ENCODE data around the gene RAE1.
A peak's percentile ranks its signal among the peaks of the same experiment; 100 is the strongest.
"Not testable (repeated sequence)": the region's sequence is repeated elsewhere in the genome, so short reads cannot be mapped to it uniquely, and the experiment has no call there.

Gene RAE1

GRCh38 chr20:57326667-57327455, 24.2 kb upstream of the RAE1 start:
- no peak for DNase-seq (ENCODE audit: low spot score)

DNA sequence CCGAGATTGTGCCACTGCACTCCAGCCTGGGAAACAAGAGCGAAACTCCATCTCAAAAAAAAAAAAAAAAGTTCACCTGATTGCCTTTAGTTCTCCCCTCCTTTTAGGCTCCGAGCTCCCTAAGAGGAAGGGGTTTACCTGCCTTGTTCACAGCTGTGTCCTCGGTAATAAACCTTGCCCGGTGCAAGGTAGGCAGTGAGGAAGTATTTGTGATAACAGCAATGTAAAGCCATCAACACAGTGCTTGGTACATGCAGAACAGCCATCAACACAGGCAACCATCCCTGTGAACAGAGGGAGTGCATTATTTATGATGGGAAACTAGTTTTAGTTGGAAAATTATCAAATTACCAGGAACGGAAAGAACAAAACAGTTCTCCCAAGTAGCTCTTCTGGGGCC, 23.2 kb upstream of the RAE1 start:
- no peak for DNase-seq (ENCODE audit: low spot score)

GRCh38 chr20:57329608-57330221, 21.3 kb upstream of the RAE1 start, which contains the start of gene SPO11:
Gene SPO11 (plus strand): TSS chr20:57329803. CDS start chr20:57329868, 65 bp downstream.
- DNase-seq (ENCODE audit: low spot score), result no peak

- no peak for DNase-seq (ENCODE audit: low spot score)
These were observed 20.1 kb upstream of the RAE1 start for GRCh38 chr20:57330998-57331397.

DNA sequence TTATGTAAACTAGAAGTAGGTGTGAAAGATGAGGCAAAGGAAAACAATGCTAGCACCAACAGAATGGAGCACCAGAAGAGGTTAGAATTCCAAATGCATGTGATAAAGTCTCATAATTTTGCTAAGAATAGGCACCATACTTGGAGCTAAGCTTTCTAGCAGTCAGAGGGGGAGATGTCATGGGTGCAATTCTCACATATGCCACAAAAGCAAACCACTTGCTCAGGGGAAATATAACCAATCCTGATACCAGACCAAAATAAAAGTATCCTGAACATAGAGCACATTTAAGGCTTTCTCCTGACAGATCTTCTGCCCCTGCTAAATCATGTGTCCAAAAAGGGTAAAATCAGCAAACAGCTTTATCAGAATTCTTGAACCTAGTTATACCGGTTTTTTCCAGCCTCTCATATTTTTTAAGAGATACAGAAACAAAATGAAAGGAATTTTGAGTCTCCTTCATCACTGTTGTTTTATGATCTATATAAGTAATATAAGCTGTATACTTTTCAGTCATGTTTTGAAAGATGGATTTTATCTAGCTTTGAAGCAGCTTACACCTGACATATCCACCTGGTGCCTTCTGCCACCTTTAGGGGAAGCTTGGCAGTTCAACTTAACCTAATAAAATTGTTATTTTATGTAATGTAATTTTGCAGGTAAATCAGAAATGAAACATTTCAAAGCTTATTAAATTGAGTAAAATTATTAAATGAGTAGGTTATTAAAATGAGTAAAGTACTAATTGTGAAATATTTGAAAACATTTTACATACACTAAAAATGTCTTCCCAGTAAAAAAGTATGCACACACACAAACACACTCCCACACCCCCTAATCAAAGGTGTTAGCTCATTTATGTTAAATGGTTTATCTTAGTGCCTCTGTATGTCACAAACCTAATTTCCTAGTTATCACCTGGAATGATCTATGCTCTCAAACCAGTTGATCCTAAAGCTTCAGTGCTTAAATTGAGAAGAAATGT, 18.7 kb upstream of the RAE1 start:
- DNase-seq (ENCODE audit: low spot score), result no peak

DNA sequence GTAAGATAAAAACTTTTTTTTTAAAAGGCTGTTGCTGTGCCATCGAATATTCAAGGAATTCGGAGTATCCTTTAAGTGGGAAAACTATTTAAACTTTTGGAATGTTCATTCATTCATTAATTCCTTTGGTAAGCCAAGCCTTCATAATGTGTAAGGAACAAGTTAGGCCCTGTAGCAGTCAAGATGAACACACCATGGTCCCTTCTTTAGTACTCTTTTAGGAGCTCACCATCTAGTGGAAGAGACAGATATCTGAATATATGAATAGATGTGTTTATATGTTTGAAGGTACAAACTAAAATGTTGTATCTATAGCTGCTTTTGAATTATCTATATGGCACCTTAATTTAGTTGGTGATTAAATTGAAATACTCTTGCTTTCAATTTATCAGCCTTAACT, 15.7 kb upstream of the RAE1 start:
- no peak for DNase-seq (ENCODE audit: low spot score)

- no peak for DNase-seq (ENCODE audit: low spot score)
These were observed 9.4 kb upstream of the RAE1 start for GRCh38 chr20:57341663-57342062.

- no peak for DNase-seq (ENCODE audit: low spot score)
These were observed 8.2 kb upstream of the RAE1 start for GRCh38 chr20:57342829-57343228.

GRCh38 chr20:57346477-57346876, 4.6 kb upstream of the RAE1 start:
- DNase-seq (ENCODE audit: low spot score), result peak; percentile 16

- no peak for DNase-seq (ENCODE audit: low spot score)
These were observed 3.7 kb upstream of the RAE1 start for GRCh38 chr20:57347393-57347792.

DNA sequence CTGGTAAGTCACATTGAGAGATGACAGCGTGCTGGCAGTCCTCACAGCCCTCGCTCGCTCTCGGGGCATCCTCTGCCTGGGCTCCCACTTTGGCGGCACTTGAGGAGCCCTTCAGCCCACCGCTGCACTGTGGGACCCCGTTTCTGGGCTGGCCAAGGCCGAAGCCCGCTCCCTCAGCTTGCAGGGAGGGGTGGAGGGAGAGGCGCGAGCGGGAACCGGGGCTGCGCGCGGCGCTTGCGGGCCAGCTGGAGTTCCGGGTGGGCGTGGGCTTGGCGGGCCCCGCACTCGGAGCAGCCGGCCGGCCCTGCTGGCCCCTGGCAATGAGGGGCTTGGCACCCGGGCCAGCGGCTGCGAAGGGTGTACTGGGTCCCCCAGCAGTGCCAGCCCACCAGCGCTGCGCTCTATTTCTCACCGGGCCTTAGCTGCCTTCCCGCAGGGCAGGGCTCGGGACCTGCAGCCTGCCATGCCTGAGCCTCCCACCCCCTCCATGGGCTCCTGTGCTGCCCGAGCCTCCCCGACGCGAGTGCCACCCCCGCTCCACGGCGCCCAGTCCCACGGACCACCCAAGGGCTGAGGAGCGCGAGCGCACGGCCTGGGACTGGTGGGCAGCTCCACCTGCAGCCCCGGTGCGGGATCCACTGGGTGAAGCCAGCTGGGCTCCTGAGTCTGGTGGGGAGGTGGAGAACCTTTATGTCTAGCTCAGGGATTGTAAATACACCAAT, 2.7 kb upstream of the RAE1 start:
- not testable (repeated sequence) for DNase-seq (ENCODE audit: low spot score)

DNA sequence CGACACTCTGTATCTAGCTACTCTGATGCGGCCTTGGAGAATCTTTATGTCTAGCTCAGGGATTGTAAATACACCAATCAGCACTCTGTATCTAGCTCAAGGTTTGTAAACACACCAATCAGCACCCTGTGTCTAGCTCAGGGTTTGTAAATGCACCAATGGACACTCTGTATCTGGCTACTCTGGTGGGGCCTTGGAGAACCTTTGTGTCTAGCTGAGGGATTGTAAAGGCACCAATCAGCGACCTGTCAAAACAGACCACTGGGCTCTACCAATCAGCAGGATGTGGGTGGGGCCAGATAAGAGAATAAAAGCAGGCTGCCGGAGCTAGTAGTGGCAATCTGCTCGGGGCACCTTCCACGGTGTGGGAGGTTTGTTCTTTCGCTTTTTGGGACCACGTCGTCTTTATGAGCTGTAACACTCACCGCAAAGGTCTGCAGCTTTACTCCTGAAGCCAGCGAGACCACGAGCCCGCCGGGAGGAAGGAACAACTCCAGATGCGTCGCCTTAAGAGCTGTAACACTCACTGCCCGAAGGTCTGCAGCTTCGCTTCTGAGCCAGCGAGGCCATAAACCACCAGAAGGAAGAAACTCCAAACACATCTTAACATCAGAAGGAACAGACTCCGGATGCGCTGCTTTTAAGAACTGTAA, 2.0 kb upstream of the RAE1 start:
- DNase-seq (ENCODE audit: low spot score), result not testable (repeated sequence)

- no peak for DNase-seq (ENCODE audit: low spot score)
These were observed 859 bp upstream of the RAE1 start for GRCh38 chr20:57350081-57350710.

GRCh38 chr20:57350726-57351041, 371 bp upstream of the RAE1 start:
- not testable (repeated sequence) for DNase-seq (ENCODE audit: low spot score)

- no peak for DNase-seq (ENCODE audit: low spot score)
These were observed 1.2 kb downstream of the RAE1 start for GRCh38 chr20:57352305-57352704.

GRCh38 chr20:57353351-57353750, 2.3 kb downstream of the RAE1 start:
- no peak for DNase-seq (ENCODE audit: low spot score)

GRCh38 chr20:57361517-57361916, 10.5 kb downstream of the RAE1 start:
- DNase-seq (ENCODE audit: low spot score), result peak; percentile 77

- no peak for DNase-seq (ENCODE audit: low spot score)
These were observed 13.4 kb downstream of the RAE1 start for GRCh38 chr20:57364451-57364850.

DNA sequence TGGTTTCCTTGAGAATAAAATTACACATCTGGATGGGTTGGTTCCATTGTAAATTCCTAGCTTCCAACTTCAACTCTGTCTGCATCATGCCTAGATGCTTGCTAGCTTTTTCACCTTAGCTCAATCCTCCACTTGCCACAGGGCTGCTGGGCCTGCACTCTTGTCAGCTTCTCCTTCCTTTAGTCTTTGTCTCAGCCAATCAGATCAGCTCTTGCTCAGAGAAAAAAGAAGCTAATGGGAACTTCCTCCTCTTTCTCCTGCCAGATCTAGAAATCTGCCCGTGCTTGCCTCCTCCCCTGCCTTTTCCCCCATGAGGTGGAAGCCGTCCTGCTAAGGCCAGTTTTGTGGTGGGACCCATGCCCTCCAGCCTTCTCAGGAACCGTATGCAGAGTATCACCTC, 18.5 kb downstream of the RAE1 start:
- no peak for DNase-seq (ENCODE audit: low spot score)

DNA sequence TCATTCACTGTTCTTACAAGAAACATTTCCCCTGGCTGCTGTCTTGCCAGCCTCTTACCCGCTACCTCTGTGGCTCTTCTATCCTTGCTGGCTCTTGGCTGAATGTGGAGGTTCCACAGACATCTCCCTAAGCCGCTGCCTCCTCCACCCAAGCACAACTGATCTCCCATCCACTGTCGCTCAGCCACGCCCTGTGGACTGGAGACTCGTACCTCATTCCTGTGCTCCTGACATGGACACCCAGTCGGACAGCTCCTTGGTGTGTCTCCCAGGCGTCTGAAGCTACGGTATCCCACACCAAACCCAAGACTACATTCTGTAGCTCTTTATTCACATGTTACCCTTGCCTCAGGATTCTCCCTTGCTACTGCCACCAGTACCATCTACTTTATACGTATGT, 19.3 kb downstream of the RAE1 start:
- DNase-seq (ENCODE audit: low spot score), result no peak

DNA sequence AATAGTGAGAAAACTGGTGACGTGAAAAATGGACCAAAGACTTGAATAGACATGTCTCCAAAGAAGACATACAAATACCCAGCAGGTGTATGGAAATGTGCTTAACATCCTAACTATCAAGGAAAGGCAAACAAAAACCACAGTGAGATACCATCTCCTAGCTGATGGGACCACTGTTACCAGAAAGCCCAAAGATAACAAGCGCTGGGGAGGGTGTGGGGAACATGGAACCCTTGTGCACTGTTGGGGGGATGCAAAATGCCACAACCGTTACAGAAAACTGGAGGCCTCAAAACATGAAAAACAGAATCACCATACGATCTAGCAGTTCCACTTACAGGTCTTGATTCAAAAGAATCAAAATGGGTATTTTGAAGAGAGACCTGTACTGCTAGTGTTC, 20.3 kb downstream of the RAE1 start:
- no peak for DNase-seq (ENCODE audit: low spot score)
